RCC 7860 (cell line): ENCODE data around the gene CCT5.

Experiments
- DNase-seq: peaks from one replicate; pipeline ENCODE4 v3.0.0-alpha.2; 2015; ENCODE audit warnings: low spot score
- FAIRE-seq: peaks from 2 replicates; lab custom pipeline; 2012; peaks lifted over from hg19 to GRCh38; lab: Jason Lieb, UNC

CCT5 gene

DNA sequence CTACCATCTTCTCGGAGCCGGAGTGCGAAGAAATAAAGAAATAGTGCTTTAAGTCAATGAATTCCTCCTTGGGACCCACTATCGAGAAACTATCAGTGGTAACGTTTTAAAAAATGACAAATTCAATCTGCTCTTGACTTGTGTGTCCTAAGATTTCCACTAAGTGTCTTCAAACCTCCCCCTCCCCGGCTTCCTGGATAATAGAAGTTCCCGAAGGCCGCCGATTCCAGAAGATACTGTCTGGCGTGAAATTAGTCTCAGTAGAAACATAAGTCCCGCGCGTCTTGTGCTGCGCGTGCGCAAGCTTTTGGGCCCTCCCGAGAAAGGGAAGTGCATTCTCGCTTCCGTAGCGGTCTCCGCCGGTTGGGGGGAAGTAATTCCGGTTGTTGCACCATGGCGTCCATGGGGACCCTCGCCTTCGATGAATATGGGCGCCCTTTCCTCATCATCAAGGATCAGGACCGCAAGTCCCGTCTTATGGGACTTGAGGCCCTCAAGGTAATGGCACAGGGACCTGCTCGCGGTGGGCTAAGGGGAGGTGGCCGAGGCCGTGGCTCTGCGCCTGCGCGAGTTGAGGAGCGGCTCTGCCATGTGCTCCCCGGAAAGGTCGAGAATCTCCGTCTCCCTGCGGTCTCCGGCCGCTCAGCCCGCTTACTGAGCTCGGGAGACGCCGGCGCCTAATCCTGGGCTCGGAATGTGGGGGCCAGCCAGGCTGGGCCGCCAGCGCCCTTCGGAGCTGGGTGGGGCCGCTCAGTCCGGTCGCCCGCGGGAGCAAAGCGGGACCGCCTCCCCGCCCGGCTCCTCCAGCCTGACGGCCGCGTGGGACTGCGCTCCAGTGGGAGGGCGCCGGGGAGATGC, at the start of gene CCT5:
Gene CCT5 (plus strand): TSS at position 333 of the 858 bp plus-strand sequence. CDS start 61 bp downstream, at position 394.
- peak; percentile 98 for DNase-seq
- FAIRE-seq = peak; percentile 82

GRCh38 chr5:10201223-10201868, 48.7 kb upstream of the CCT5 start:
- DNase-seq (no peak), FAIRE-seq (no peak)

DNA sequence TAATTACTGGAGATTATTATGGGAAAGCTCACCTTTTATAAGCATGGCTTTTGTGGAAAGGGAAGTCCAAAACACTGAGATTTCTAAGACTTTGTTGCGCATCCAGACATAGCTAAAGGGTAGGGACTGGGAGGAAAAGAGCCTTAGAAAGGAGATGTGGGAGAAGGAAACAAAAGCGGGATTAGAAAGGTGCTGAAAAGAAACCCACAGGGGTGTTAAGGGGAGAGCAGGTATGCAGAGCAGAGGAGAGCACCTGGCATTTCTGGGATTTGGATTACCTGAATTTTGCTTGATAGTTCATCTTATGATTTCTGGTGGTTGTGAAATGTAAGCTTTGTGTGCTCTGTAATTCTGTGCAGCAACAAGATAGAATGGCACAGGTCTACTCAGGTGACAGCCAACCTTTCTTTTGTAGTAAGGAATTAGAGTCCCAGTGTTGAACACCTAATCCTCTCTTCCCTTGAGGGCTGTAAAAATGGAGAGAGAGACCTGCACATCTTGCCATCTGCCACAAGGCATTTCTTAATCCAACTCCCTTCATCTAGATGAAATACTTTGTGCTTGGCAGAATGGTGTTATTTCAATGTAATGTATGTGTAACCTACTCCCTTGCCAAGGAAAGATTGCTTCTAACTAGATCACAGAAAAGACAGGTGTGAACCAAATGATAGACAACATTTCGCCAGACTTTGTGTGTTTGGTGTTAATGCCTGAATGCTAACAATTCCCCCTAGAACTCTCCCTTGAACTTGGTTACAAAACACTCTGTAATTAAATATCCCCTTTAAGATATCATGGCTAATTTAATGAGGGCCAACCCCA, 47.8 kb upstream of the CCT5 start:
- DNase-seq = no peak
- FAIRE-seq = no peak

DNA sequence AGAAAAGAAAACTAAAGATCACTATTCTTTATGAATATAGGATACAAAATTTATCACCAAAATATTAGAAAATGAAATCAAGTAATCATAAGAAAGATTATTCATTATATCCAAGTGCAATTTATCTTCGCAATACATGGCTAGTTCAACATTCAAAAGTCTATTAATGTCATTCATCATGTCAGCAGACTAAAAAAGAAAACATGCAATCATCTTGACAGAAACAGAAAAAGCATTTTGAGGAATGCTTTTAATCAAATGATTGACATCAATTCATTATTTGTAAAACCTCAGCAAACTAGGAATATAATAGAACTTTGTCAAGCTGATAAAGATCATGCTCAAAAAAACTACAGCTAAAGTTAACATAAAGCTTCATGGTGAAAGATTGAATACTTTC, 41.1 kb upstream of the CCT5 start:
- peak; percentile 63 for FAIRE-seq
- DNase-seq = no peak

DNA sequence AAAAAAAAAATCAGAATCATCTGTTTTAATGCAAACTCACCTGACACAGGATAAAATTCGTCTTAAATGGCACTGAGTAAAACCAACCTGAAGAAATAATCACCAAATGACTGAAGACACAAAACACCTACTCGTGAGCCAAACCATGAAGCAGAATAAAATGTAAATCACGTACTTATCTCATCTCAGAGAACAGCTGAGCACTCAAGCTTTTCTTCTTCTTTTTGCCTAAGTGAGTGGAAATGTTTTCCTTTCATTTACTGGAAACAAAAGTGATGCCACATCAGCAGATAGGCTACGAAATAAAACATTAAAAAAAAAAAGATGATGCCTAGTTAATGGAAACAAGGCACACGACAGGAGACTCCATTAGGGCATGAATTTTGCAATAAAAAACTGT, 36.8 kb upstream of the CCT5 start:
- FAIRE-seq = no peak
- DNase-seq = no peak

- FAIRE-seq (no peak), DNase-seq (no peak)
Measured at GRCh38 chr5:10214041-10214440, 36.0 kb upstream of the CCT5 start.

- DNase-seq (no peak), FAIRE-seq (no peak)
Measured at GRCh38 chr5:10215366-10215765, 34.7 kb upstream of the CCT5 start.

DNA sequence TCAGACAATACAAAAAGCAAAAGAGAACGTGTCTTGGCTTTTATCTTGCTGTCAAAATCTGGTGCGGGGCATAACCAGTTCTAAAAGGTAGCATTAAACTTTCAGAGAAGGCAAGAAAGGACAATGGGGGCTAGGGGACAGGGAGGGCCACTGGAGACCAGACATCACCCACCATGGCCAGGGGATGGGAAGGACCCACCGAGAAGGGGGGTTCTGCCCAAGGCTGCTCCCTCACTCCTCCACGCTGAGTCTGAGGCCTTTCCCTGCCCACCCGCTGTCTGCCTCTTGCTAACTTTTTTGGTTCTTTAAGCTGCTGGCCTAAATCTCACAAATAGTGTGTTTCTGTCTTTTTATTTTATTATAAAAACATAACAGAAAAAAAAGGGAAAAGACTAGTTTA, 34.0 kb upstream of the CCT5 start:
- DNase-seq (no peak), FAIRE-seq (no peak)

GRCh38 chr5:10218658-10219057, 31.4 kb upstream of the CCT5 start:
- no peak for FAIRE-seq
- no peak for DNase-seq

- DNase-seq (no peak), FAIRE-seq (no peak)
Measured at GRCh38 chr5:10219068-10219467, 31.0 kb upstream of the CCT5 start.

GRCh38 chr5:10220248-10220647, 29.8 kb upstream of the CCT5 start:
- DNase-seq (no peak), FAIRE-seq (no peak)

GRCh38 chr5:10222326-10222725, 27.8 kb upstream of the CCT5 start:
- no peak for FAIRE-seq
- no peak for DNase-seq

- FAIRE-seq (peak; percentile 58), DNase-seq (peak; percentile 66)
Measured at GRCh38 chr5:10227379-10227778, 22.7 kb upstream of the CCT5 start.

- DNase-seq = no peak
- FAIRE-seq = peak; percentile 59
Measured at GRCh38 chr5:10228288-10228687, 21.8 kb upstream of the CCT5 start.

- FAIRE-seq (peak; percentile 33), DNase-seq (peak; percentile 89)
Measured at GRCh38 chr5:10229306-10230048, 20.6 kb upstream of the CCT5 start.

- DNase-seq = no peak
- FAIRE-seq = no peak
Measured at GRCh38 chr5:10232386-10232785, 17.7 kb upstream of the CCT5 start.

GRCh38 chr5:10233011-10233410, 17.1 kb upstream of the CCT5 start:
- no peak for DNase-seq
- FAIRE-seq = no peak

DNA sequence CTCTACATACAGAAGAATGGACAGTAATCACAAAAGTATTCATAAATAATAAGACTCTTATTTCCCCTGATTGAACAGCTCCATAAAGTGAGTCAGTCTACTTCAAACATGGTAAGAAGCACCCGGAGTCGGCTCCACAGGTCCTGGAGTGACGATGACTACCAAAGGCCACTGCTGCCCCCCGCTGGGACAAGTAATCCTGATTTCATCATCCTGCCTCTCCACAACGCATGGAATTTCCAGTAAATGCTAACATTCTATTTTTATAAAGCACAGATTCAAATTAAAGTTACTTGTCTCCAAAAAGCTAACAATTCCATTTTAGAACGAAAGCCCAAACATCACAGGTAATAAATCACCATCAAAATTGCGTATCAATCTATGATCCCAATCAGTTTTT, 16.6 kb upstream of the CCT5 start:
- FAIRE-seq = peak; percentile 96
- peak; percentile 95 for DNase-seq

DNA sequence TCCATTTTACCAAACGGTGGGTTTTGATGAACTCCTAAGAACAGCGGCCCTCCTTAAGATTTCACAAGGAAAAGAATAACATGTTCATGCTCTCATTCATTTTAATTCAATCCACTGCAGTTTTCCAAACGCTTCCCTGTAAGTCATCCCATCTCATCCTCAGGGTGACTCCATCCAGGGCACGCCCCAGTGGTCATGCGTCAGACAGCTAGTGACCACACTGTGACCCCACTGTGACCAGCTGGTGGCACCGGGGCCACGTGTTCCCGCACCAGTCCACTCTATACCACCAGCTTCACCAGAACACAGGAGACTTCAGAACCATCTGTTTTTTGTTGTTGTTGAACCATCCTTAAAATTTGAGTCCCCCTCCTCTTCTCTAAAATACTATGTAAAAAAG, 14.7 kb upstream of the CCT5 start:
- DNase-seq (peak; percentile 91), FAIRE-seq (peak; percentile 96)

- FAIRE-seq (peak; percentile 75), DNase-seq (peak; percentile 8)
Measured at GRCh38 chr5:10243660-10244240, 6.3 kb upstream of the CCT5 start.
